KMS-11 (cell line): Measurements from ENCODE around the gene TEKT5.
"Not testable (repeated sequence)": the region's sequence is repeated elsewhere in the genome, so short reads cannot be mapped to it uniquely, and the experiment has no call there.

ENCODE experiments used
- H2AFZ ChIP-seq: fragments of 200-600 bp; sonication (generic); 2 replicates; pipeline ENCODE4 v1.6.1; 2016; ENCODE audit warnings: antibody characterized with exemption, mixed run types, low read depth
- H3K27ac ChIP-seq: fragments of 200-600 bp; sonication (generic); 2 replicates; pipeline ENCODE4 v1.6.1; 2016; ENCODE audit warnings: mild to moderate bottlenecking, mixed run types
- H3K27me3 ChIP-seq: fragments of 200-600 bp; sonication (generic); 2 replicates; pipeline ENCODE4 v1.6.1; 2017; ENCODE audit warnings: mild to moderate bottlenecking, low read depth, mixed run types, moderate library complexity; ENCODE audit not compliant: insufficient read depth
- H3K36me3 ChIP-seq: fragments of 200-600 bp; sonication (generic); 2 replicates; pipeline ENCODE4 v1.6.1; 2017; ENCODE audit warnings: mild to moderate bottlenecking, mixed run types; ENCODE audit not compliant: insufficient read depth
- H3K4me1 ChIP-seq: fragments of 200-600 bp; sonication (generic); 2 replicates; pipeline ENCODE4 v1.6.1; 2016; ENCODE audit warnings: mild to moderate bottlenecking, low read depth, mixed run types; ENCODE audit not compliant: poor library complexity, severe bottlenecking
- H3K4me2 ChIP-seq: fragments of 200-600 bp; sonication (generic); 2 replicates; pipeline ENCODE4 v1.7.0; 2016; ENCODE audit warnings: mild to moderate bottlenecking, mixed run types
- H3K4me3 ChIP-seq: fragments of 200-600 bp; sonication (generic); IDR thresholded peaks from 2 replicates; pipeline ENCODE4 v1.6.1; 2017; ENCODE audit warnings: low read depth, low read length, mixed read lengths; ENCODE audit not compliant: insufficient read depth
- H3K79me2 ChIP-seq: fragments of 200-600 bp; sonication (generic); 2 replicates; pipeline ENCODE4 v1.6.1; 2016; ENCODE audit warnings: low read depth, mixed run types; ENCODE audit not compliant: insufficient read depth
- H3K9ac ChIP-seq: fragments of 200-600 bp; sonication (generic); 2 replicates; pipeline ENCODE4 v1.6.1; 2016; ENCODE audit warnings: mild to moderate bottlenecking, mixed run types
- H4K20me1 ChIP-seq: fragments of 200-600 bp; sonication (generic); 2 replicates; pipeline ENCODE4 v1.6.1; 2016; ENCODE audit warnings: mild to moderate bottlenecking, mixed run types; ENCODE audit not compliant: insufficient read depth
- CTCF ChIP-seq: fragments of 200-600 bp; sonication (generic); conservative IDR thresholded peaks from 2 replicates; pipeline ENCODE4 v1.6.1; 2017; ENCODE audit warnings: low read depth, mild to moderate bottlenecking, antibody characterized with exemption, low read length, moderate library complexity, mixed read lengths

TEKT5 gene

GRCh38 chr16:10640934-10641333 lies 53.8 kb downstream of the TEKT5 start:
- peaks cover 5% of the 10 kb centered on the region for H3K4me1 ChIP-seq
- H3K4me2 ChIP-seq, result no peak overlapping the region
- TF ChIP-seq CTCF, result no peak
- no peaks in the 10 kb centered on the region for H3K27me3 ChIP-seq
- no peaks in the 10 kb centered on the region for H3K36me3 ChIP-seq
- no peak overlapping the region for H3K9ac ChIP-seq
- no peaks in the 10 kb centered on the region for H3K79me2 ChIP-seq
- H3K4me3 ChIP-seq, result no peak overlapping the region
- H4K20me1 ChIP-seq, result no peaks in the 10 kb centered on the region
- H2AFZ ChIP-seq, result no peak overlapping the region
- no peak overlapping the region for H3K27ac ChIP-seq

DNA sequence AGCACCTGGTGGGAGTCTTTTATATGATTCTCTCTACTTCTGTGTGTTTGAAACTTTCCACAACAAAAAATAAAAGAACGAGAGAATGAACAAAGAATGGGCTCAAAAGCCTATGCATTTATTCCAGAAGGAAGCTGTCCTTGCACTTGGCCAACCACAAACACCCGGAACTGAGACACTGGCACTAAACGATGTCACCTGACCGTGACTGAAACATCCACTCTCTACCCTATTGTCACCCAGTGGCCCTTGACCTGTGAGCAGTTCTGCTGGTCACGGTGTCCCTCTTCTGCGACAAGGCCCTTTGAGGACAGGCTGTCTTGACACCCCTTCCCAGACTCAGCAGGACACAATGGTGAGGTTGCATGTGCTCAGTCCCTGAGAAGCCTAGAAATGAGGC lies 56.6 kb downstream of the TEKT5 start:
- TF ChIP-seq CTCF, result no peak
- H3K4me3 ChIP-seq, result no peak overlapping the region
- peaks cover 5% of the 10 kb centered on the region for H3K4me1 ChIP-seq
- no peaks in the 10 kb centered on the region for H3K79me2 ChIP-seq
- H3K36me3 ChIP-seq, result no peaks in the 10 kb centered on the region
- no peak overlapping the region for H2AFZ ChIP-seq
- H3K27ac ChIP-seq, result no peak overlapping the region
- no peak overlapping the region for H3K9ac ChIP-seq
- H3K4me2 ChIP-seq, result no peak overlapping the region
- H4K20me1 ChIP-seq, result no peaks in the 10 kb centered on the region
- no peaks in the 10 kb centered on the region for H3K27me3 ChIP-seq

GRCh38 chr16:10637337-10638037 lies 57.2 kb downstream of the TEKT5 start:
- H3K79me2 ChIP-seq, result no peaks in the 10 kb centered on the region

DNA sequence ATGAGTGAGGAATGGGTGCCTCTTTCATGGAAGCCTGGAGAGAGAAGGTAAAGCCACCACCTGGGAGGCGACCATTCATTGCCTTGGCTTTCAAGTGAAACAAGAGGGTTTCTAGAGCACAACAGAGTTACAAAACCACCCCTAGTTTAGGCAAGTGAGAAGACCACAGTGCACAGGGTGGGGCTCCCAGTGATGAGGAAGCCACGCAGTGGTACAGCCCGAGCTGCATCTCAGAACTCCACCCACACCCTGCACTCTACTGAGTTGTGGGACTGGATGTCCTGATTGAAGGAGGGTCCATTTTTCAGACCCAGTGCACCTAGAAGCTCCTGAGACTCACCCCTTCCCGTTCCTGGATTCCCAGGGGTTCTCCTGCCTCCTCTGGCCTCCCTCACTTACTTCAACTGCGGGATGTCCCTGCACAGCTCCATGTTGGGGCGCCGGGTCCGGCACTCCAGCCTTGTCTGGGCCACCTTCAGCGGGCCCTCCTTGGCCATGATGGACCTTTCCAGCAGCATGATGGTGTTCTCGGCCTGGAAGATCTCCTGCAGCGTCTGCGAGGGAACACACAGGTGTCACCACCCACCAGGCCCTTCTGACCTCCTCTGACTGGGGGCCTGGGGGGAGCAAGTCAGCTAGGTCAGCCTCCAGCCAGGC lies 59.2 kb downstream of the TEKT5 start:
- H3K27me3 ChIP-seq, result no peaks in the 10 kb centered on the region
- no peak for TF ChIP-seq CTCF
- no peak overlapping the region for H3K9ac ChIP-seq
- no peaks in the 10 kb centered on the region for H3K79me2 ChIP-seq
- no peak overlapping the region for H3K4me2 ChIP-seq
- H3K27ac ChIP-seq, result no peak overlapping the region
- peaks cover 5% of the 10 kb centered on the region for H3K4me1 ChIP-seq
- H4K20me1 ChIP-seq, result no peaks in the 10 kb centered on the region
- H3K36me3 ChIP-seq, result no peaks in the 10 kb centered on the region
- H2AFZ ChIP-seq, result no peak overlapping the region
- H3K4me3 ChIP-seq, result no peak overlapping the region

More at GRCh38 chr16:10637337-10638037, 57.2 kb downstream of the TEKT5 start:
- H3K4me2 ChIP-seq, result no peak overlapping the region
- no peaks in the 10 kb centered on the region for H3K36me3 ChIP-seq
- no peak overlapping the region for H2AFZ ChIP-seq
- peaks cover 5% of the 10 kb centered on the region for H3K4me1 ChIP-seq
- H3K4me3 ChIP-seq, result no peak overlapping the region
- H4K20me1 ChIP-seq, result no peaks in the 10 kb centered on the region
- H3K27ac ChIP-seq, result no peak overlapping the region
- no peak for TF ChIP-seq CTCF
- no peaks in the 10 kb centered on the region for H3K27me3 ChIP-seq
- no peak overlapping the region for H3K9ac ChIP-seq

- H2AFZ ChIP-seq, H3K4me3 ChIP-seq, H3K27me3 ChIP-seq, H3K9ac ChIP-seq, H3K27ac ChIP-seq, H4K20me1 ChIP-seq, H3K36me3 ChIP-seq, H3K4me1 ChIP-seq, H3K79me2 ChIP-seq, H3K4me2 ChIP-seq: not testable (repeated sequence)
Observed at GRCh38 chr16:10633429-10633828, 61.3 kb downstream of the TEKT5 start.
